ENCODE measurements around the gene GULP1.

Gene GULP1

GRCh38 chr2:188322569-188323551 lies 31.2 kb downstream of the GULP1 start:
- no peak for DNase-seq

DNA sequence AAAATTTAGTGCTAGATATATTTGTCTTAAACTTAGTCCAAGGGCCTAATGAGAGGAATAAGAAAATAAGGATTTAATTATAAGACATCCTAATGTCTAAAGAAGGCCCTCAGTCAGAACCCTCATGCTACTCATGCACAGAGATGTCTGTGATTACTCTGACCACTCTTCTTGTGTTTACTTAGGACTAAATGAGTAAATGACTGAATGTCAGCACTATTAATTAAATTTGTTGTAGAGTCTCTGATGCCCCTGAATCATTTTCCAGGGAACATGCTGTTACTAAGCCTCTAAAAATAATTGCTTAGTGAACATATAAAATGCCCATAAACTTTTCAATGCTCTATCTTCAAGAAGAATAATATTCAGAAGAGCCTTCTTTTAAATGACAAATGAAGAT lies 32.4 kb downstream of the GULP1 start:
- DNase-seq: no peak

GRCh38 chr2:188326290-188326668 lies 34.6 kb downstream of the GULP1 start:
- DNase-seq: no peak

DNA sequence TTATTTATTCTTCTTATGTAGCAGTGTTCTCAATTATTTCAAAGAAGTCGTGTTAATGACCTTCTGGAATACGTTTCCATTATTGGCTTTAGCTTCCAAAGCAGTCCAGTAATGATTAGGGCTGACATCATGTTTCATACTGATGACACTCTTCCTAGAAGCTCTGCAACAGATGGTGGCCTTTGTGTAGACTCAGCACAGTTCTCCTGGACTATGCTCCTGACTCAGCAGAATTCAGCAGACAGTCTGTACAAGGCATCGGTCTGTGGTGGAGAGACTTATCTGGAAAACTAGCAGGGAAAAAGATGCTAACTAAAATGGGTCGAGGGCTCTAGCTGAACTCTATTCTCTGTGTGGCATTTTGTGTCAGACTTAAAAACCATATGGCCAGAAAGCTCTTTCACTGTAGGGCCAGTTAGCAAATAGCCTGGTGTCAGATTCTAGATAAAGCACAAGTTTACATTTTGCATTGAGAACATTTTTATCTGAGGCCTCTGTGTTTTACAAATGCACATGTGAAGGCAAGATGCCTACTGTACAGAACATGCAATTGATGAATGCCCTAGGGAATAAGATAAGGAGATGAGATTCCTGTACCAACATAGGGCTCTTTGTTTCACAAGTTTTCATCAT lies 35.1 kb downstream of the GULP1 start:
- no peak for DNase-seq

DNA sequence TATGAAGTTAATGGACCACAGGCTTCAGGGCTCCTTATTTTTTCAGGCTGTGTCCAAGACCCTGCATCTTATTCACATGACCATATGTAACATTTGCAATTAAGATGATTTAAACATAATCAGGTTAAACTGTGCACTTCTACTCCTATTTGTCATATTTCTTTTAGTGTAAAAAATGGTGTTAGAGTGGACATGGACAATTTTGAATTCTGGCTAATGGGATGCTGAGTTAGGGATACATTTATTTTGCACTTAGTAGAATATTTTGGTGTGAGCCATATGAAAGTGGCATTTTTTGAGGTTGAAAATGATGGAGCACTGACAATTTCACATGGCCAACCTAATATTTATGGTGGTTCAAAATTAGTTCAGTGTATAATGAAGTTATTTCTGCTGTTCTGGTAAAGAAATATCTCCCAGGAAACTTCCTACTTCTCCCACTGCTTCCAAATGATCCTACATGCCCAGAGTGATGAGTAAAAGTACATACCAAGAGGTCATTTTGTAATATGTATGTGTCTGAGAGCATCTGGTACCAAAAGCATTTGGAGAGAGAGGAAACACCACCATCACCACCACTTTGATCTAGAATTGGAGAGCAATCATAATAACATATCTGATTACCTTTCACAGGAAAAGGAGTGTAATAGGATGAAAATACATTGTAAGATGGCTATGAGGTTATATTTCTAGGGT lies 36.0 kb downstream of the GULP1 start:
- no peak for DNase-seq

- no peak for DNase-seq
Observed at GRCh38 chr2:188328419-188328818, 36.7 kb downstream of the GULP1 start.

DNA sequence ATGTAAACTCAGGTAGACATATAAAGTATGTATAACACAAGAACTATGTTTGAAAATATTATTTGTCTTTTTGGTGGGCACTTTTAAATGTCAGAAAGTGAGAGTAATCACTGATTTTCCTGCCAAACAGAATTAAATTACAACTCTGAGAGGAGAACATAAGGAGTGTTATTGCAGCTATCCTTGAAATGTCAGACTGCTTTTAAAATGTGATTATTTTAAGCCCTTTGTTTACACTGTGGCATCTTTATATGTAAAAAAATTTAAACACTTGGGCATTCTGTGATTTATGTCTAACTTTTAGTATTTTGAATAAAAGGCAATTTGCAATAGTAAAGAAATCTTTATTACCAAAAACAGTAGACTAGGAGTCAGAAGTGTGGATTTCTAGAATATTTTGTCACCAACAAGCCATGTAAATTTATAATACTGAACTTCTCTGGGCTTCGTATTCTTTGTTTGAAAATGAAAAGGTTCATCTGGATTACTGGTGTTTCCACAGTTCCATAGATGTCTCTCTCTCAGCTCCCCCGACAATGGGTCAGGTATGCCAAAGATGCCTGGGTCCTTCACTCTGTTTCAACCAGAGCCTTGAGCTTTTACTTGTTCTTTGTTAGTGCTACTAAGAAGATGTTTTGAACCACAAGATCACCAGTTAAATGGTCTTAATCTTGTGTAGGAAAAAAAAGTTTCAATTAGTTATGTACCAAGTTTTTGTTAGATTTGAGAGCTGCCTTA lies 38.8 kb downstream of the GULP1 start:
- no peak for DNase-seq

GRCh38 chr2:188332619-188333018 lies 40.9 kb downstream of the GULP1 start:
- DNase-seq: no peak

DNA sequence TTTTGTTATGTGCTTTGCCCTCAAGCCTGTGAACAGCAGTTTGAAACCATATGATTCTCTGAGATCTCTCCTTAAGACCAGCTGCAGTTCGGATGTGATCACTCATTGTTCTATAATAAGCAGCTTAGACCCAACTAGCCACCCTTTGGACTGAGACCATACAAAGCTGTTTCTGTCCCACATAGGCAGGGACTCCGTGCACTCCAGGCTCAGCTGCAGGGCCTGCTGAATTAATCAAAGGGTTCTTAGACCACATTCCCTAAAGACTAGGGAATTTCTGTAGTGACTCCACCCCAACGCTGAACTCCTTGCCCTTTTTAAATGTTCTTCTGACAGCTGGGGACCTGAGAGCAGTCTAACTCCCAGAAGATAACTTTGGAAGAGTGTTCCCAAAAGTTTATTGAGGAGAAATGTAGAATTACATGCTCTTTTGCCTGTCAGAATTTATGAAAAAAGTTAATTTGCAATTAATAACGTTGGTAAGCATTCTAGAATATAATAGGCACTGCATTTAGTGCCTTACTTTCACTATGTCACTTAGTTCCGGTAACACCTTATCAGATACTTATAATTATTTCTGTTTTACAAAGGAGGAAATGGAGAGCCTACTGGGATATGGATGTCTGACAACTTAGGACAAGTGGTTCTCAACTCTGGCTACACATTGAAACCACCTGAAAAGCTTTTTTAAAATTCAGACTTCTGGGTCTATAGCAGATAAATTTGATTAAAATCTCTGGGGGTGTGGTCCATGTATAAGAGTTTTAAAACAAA lies 42.3 kb downstream of the GULP1 start:
- peak in 10 of 56 donors; percentile 0 to 21 (median 6) for DNase-seq

GRCh38 chr2:188338463-188338862 lies 46.8 kb downstream of the GULP1 start:
- no peak for DNase-seq

DNA sequence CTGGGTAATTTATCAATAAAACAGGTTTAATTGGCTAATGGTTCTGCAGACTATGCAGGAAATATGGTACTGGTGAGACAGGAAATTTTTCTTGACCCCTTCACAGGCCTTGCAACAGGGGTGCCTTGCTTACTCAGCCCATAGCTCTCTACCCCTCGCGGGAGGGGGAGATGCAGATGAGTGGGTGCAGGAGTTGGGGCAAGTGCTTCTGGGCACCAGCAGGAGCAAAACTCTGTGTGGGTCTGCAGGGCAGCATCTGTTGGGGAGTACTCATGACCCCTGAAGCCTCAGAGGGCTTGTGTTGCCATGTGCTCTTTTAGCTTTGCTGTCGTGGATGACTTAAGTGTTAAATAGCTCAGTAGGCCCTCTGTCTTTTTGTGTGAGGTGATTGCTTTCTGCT lies 48.6 kb downstream of the GULP1 start:
- DNase-seq: no peak

DNA sequence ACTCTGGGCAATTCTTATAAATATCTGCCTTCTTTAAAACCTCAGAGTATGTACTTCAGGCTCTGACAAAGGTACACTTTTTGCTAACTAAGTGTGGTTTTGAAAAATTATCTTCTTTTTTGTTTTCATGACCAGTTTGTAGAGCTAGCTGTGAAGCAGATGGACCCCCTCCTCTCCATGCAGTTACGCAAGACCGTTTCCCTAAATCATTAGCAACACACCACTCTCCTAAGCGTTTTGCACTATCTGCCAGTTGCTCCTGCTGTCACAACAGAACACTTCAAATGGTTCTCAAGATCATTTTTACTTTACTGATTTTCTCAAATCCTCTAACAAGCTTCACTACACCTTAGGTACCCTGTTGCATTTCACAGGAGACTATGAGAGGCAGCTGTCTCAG lies 53.3 kb downstream of the GULP1 start:
- DNase-seq: no peak

DNA sequence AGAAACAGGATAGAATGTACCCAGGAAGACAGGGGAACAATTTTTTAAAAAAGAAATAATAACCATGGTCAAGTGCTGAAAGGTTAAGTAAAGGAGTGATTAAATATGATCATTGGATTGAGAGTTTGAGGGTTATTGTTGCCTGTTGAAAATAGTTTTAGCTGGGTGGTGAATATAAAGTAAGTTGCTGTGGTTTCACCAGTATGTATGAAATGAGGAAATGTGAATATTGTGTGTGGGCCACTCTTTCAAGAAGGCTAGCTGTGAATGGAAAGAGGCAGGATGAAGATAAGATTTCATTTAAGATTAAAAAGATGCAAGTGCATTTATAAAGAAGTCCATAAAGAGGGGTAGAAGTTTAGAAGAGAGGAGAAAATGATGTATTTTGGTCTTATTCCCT lies 53.8 kb downstream of the GULP1 start:
- DNase-seq: no peak

GRCh38 chr2:188345831-188346458 lies 54.3 kb downstream of the GULP1 start:
- DNase-seq: no peak

DNA sequence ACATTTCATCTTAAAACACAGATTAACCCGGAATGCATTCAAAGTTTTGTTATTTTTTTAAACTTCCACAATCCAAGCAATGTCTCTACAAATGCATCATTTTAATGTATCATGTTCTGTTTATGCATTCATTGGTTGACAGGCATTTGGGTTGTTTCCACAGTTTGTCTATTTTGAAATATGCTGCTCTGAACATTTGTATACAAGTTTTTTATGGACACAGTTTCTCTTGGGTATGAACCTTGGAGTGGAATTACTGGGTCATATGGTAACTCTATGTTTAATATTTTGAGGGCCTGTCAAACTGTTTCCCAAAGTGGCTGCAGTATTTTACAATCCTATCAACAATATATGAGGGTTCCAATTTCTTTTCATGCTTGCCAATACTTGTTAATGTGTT lies 57.3 kb downstream of the GULP1 start:
- DNase-seq: no peak

DNA sequence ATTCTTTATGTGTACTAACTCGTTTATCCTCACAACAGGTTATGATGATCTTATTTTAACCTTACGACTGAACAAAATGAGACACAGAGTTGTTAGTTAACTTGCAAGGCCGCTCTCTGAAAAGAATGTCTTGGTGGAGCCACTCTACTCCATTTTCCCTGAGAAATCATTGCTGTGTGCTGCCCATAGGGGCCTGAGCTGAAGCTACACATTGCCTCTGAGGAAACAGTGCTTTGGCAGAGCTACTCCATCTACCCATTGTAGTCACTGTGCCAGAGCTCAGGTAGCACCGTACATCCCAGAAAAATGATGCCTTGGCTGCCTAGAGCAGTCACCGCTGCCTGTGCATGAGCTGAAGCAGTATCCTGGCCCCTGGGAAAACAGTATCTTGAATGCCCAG lies 61.6 kb downstream of the GULP1 start:
- no peak for DNase-seq

DNA sequence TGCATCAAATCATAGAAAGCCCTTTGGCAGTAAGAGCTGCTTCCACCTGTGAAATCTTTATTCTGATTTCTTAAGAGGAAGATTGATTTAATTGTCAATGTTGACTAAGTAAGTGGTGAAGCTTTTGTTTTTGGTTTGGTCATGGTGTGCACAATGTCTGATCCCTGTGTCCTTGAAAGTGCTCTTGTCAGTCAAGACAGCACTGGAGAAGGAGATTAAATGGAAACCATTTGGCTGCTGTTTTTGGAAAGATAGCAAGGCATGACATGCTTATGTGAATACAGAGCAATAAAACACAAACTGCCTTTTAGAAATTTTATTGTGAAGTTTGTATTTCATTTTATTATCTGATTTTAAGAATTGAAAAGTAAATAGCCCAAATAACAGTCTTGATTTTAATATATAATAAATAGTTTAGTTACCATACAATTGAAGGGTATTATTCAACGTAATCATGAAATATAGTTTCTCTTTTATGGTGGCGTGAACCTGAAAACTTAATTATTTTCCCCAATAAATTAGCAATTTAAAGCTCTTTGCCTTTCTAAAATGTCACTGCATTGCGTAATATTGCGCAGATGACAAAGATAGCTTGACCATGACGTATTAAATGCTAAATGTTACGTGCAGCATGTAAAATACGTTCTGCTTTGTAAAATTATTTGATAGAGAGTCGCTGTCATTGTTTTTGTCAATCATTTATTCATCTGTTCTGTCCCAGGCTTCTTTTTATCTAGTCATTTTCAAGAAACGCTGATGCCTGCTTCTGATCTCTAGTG lies 69.0 kb downstream of the GULP1 start:
- no peak for DNase-seq

- no peak for DNase-seq
Observed at GRCh38 chr2:188364033-188364630, 72.5 kb downstream of the GULP1 start.

- DNase-seq: no peak
Observed at GRCh38 chr2:188365058-188365641, 73.5 kb downstream of the GULP1 start.
